K562 (cell line): ENCODE measurements around the gene VBP1. TPM values are rescaled to one million over a fixed set of nuclear protein-coding genes. Genes with fewer than 3 reads are reported as not detected.

ENCODE experiments used
- ATAC-seq: fragments of 200-7000 bp; cut with Tn5 transposase; 3 replicates; pipeline ENCODE4 v1.9.1; 2020; ENCODE audit warnings: moderate library complexity
- BruUV-seq: library from RNA; stranded (reverse); fragments of 400-500 nt; replicated peaks from 2 replicates; lab custom pipeline; 2021; lab: Mats Ljungman, UMichigan
- CTCF ChIA-PET: fragments of 300-600 bp; formaldehyde crosslinking; extraction: SDS; loops from one replicate; lab custom pipeline; 2021; ENCODE audit warnings: low intra/inter-chr PET ratio; lab: Yijun Ruan, JAX
- POLR2A ChIA-PET: fragments of 300-600, 350-650 bp; sonication (Branson Sonifier 250); formaldehyde crosslinking; extraction: SDS; loops from one replicate; lab custom pipeline; 2021; ENCODE audit warnings: antibody characterized with exemption, inconsistent platforms; lab: Yijun Ruan, JAX
- DNase-seq, 4 experiments: peaks; one replicate each; pipeline versions ENCODE4 v3.0.0 to v3.0.0-alpha.2; 2011 to 2018; ENCODE audit warnings: low spot score in 3 of 4, mixed read lengths in 3 of 4; ENCODE audit errors: extremely low read depth in 1 of 4
- FAIRE-seq: peaks from 2 replicates; lab custom pipeline; 2011; peaks lifted over from hg19 to GRCh38; lab: Jason Lieb, UNC
- H2AFZ ChIP-seq: 2 replicates; pipeline ENCODE4 v1.6.0; 2011; ENCODE audit warnings: low read depth, low read length, control low read depth, inconsistent platforms
- H3K27ac ChIP-seq: fragments of 200-600 bp; 3 replicates; pipeline ENCODE4 v1.8.0; 2011; ENCODE audit warnings: low read depth, mild to moderate bottlenecking, control low read depth, inconsistent platforms, low read length, moderate library complexity, mixed read lengths; ENCODE audit errors: extremely low read depth
- H3K27me3 ChIP-seq, 2 experiments: fragments of 300-600 bp in 1 of 2; 2 replicates in 1 of 2; 3 replicates in 1 of 2; pipeline versions ENCODE4 v1.6.0 to v1.8.0; 2011; ENCODE audit warnings: inconsistent platforms in 2 of 2, low read length in 2 of 2, mild to moderate bottlenecking in 1 of 2, mixed read lengths in 1 of 2, moderate library complexity in 1 of 2; ENCODE audit not compliant: control insufficient read depth in 2 of 2, insufficient read depth in 2 of 2
- H3K36me3 ChIP-seq: fragments of 300-600 bp; 3 replicates; pipeline ENCODE4 v1.8.0; 2011; ENCODE audit warnings: mild to moderate bottlenecking, low read length, inconsistent platforms; ENCODE audit not compliant: control insufficient read depth, insufficient read depth
- H3K4me1 ChIP-seq, 2 experiments: fragments of 200-600 bp in 1 of 2; replicated peaks in 1 of 2; 2 replicates in 1 of 2; 3 replicates in 1 of 2; pipeline versions ENCODE4 v1.5.1 to v1.8.0; 2011; ENCODE audit warnings: inconsistent platforms in 2 of 2, low read length in 2 of 2, mild to moderate bottlenecking in 1 of 2, mixed read lengths in 1 of 2, moderate library complexity in 1 of 2; ENCODE audit not compliant: control insufficient read depth in 2 of 2, insufficient read depth in 2 of 2
- H3K4me2 ChIP-seq: 2 replicates; pipeline ENCODE4 v1.6.1; 2011; ENCODE audit warnings: low read length, control low read depth, inconsistent platforms, mixed read lengths; ENCODE audit not compliant: insufficient read depth
- H3K4me3 ChIP-seq: fragments of 200-600 bp; sonication (generic), shearing (Covaris generic); 2 replicates; pipeline ENCODE4 v1.5.1; 2016; ENCODE audit warnings: control low read depth, inconsistent platforms
- H3K79me2 ChIP-seq: fragments of 200-600 bp; 3 replicates; pipeline ENCODE4 v1.8.0; 2011; ENCODE audit warnings: low read length, inconsistent platforms; ENCODE audit not compliant: control insufficient read depth, insufficient read depth
- H3K9ac ChIP-seq, 2 experiments: 2 replicates each; pipeline versions ENCODE4 v1.6.0 to v1.6.1; 2011; ENCODE audit warnings: low read depth in 2 of 2, low read length in 2 of 2, control low read depth in 1 of 2, inconsistent platforms in 1 of 2, mild to moderate bottlenecking in 1 of 2, mixed read lengths in 1 of 2; ENCODE audit not compliant: insufficient read depth in 1 of 2
- H3K9me1 ChIP-seq: one replicate; pipeline ENCODE4 v1.6.0; 2011; ENCODE audit warnings: inconsistent platforms, mild to moderate bottlenecking, low read length, moderate library complexity; ENCODE audit not compliant: control insufficient read depth, insufficient read depth
- H3K9me3 ChIP-seq: replicated peaks from 2 replicates; pipeline ENCODE4 v1.5.1; 2011; ENCODE audit warnings: low read depth, low read length, inconsistent platforms; ENCODE audit not compliant: control insufficient read depth, insufficient read depth
- H4K20me1 ChIP-seq: replicated peaks from 2 replicates; pipeline ENCODE4 v1.6.1; 2011; ENCODE audit warnings: low read length, inconsistent platforms, mixed read lengths; ENCODE audit not compliant: control insufficient read depth, insufficient read depth
- C11orf30 ChIP-seq: fragments of 450-650 bp; IDR thresholded peaks from 2 replicates; pipeline ENCODE4 v1.6.1; 2016; ENCODE audit warnings: low read depth, mild to moderate bottlenecking
- MEF2D ChIP-seq: conservative IDR thresholded peaks from 2 replicates; pipeline ENCODE4 v1.6.1; 2016; ENCODE audit warnings: low read depth, missing genetic modification characterization, missing compliant biosample characterization
- MLLT1 ChIP-seq, 2 experiments: fragments of 450-650 bp; IDR thresholded peaks; 2 replicates each; pipeline ENCODE4 v1.6.1; 2016
- SIRT6 ChIP-seq: IDR thresholded peaks from one replicate; pipeline ENCODE4 v1.6.1; 2012; ENCODE audit warnings: low read depth, mild to moderate bottlenecking, control low read depth, inconsistent platforms, low read length, moderate library complexity
- WGBS: fragments of 100-300 bp; shearing (Covaris generic); methylation state at CpG from one replicate; pipeline ENCODE4 v1.1.6; 2016; ENCODE audit warnings: low coverage, mixed read lengths; ENCODE audit not compliant: insufficient coverage; ENCODE audit errors: missing lambda C conversion rate; 5-methylcytosine and 5-hydroxymethylcytosine counted together
- in situ Hi-C: fragments of 300-500 bp; cut with MboI; formaldehyde crosslinking; loops from 4 replicates; pipeline ENCODE4 v1.15.0; 2018; ENCODE audit warnings: inconsistent platforms, mixed read lengths
- intact Hi-C: fragments of 100-400 bp; cut with micrococcal nuclease; formaldehyde crosslinking; loops from 2 replicates; pipeline ENCODE4 v1.14.2; 2022
- polyA plus RNA-seq, 8 experiments: library from polyadenylated mRNA; depleted of rRNA in 4 of 8; stranded (reverse) in 5 of 8; unstranded in 3 of 8; fragments of >200 nt; fragmentation: Nextera tagmentation in 2 of 8; fragmentation: Illumina TruSeq in 1 of 8; extraction: Ambion mirVana in 2 of 8; extraction: Trizol in 1 of 8; gene quantifications; 2 replicates each; pipeline versions ENCODE4 v1.2.1 to v1.2.3, GENCODE V29; 2011 to 2014; ENCODE audit warnings: inconsistent platforms in 1 of 8, missing spikeins in 1 of 8
- total RNA-seq, 7 experiments: library from RNA; depleted of rRNA in 6 of 7; stranded (reverse); fragments of >200 nt in 6 of 7; fragmentation: Illumina TruSeq in 2 of 7; extraction: Trizol in 2 of 7; gene quantifications; 2 replicates each; pipeline versions ENCODE4 v1.2.1 to v1.2.3, GENCODE V29; 2011 to 2021; ENCODE audit warnings: low replicate concordance in 1 of 7
- TF ChIP-seq, protein P1 (sequence below): fragments of 250-450 bp; sonication (Bioruptor Pico); IDR thresholded peaks from 2 replicates; pipeline ENCODE4 v1.8.0; 2022; ENCODE audit warnings: inconsistent platforms
- TF ChIP-seq, protein P2 (sequence below): fragments of 250-450 bp; sonication (Bioruptor Pico); IDR thresholded peaks from 2 replicates; pipeline ENCODE4 v1.8.0; 2022; ENCODE audit warnings: moderate library complexity, mild to moderate bottlenecking, inconsistent platforms
- TF ChIP-seq, protein P3 (sequence below): fragments of 450-650 bp; IDR thresholded peaks from 2 replicates; pipeline ENCODE4 v1.6.1; 2016; ENCODE audit warnings: borderline replicate concordance
- TF ChIP-seq, protein P4 (sequence below): fragments of 450-650 bp; IDR thresholded peaks from 2 replicates; pipeline ENCODE4 v1.6.1; 2018; ENCODE audit warnings: mild to moderate bottlenecking, low read depth; ENCODE audit not compliant: partially characterized antibody

Gene VBP1
- total and polyA plus RNA-seq, 9 of the 15 experiments (the other 6 are each of a cell fraction or from before 2014, with no cell fraction given) = 83.2 to 263 (median 151) TPM

DNA sequence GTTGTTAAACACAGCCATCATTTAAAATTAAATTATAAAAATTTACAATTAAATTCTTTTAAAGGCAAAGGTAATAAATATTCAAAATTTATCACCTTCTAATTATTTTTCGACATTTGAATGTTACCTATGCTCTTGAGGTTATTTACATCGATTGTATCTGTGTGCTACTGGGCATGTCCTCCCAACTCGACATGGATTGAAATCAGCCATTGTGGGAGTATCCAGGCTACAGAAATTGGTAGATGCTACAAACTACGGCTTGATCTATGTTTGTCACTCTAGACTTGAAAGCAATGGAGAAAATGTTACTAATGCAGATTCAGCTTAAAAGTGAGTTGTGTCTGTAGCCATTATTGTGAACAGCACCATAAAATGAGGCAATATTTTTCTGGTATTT is 2.5 kb upstream of the VBP1 start:
- in situ Hi-C loops = no loop called here
- DNase-seq (no peak), ATAC-seq (no peak), FAIRE-seq (no peak)
- Histone ChIP-seq H3K36me3 (no peaks in the 10 kb centered on the region), H3K9me3 (no peaks in the 10 kb centered on the region), H3K27me3 (no peaks in the 10 kb centered on the region), H3K4me2 (no peak overlapping the region), H3K4me1 (peaks cover 3 to 19% of the 10 kb centered on the region in 2 experiments; a peak in 3 of 5 replicates), H3K4me3 (no peak overlapping the region), H2AFZ (no peak overlapping the region), H4K20me1 (peaks cover 5% of the 10 kb centered on the region), H3K27ac (no peak overlapping the region), H3K9ac (no peak overlapping the region), H3K9me1 (no peaks in the 10 kb centered on the region), H3K79me2 (peaks cover 25% of the 10 kb centered on the region)
- TF ChIP-seq MLLT1 (IDR thresholded peaks at IDR 0.05) (peak in 1 of 2 experiments; percentile 86; a peak in 2 of 4 replicates), C11orf30 (0 out of 2 replicates have a peak, but pooled peaks have one; percentile 6), MEF2D (tag) (no peak), SIRT6 (no peak)
- TF ChIP-seq, protein P1, sequence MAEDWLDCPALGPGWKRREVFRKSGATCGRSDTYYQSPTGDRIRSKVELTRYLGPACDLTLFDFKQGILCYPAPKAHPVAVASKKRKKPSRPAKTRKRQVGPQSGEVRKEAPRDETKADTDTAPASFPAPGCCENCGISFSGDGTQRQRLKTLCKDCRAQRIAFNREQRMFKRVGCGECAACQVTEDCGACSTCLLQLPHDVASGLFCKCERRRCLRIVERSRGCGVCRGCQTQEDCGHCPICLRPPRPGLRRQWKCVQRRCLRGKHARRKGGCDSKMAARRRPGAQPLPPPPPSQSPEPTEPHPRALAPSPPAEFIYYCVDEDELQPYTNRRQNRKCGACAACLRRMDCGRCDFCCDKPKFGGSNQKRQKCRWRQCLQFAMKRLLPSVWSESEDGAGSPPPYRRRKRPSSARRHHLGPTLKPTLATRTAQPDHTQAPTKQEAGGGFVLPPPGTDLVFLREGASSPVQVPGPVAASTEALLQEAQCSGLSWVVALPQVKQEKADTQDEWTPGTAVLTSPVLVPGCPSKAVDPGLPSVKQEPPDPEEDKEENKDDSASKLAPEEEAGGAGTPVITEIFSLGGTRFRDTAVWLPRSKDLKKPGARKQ (CRISPR knock-in tag) = no peak
- TF ChIP-seq, protein P2, sequence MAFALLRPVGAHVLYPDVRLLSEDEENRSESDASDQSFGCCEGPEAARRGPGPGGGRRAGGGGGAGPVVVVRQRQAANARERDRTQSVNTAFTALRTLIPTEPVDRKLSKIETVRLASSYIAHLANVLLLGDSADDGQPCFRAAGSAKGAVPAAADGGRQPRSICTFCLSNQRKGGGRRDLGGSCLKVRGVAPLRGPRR (CRISPR knock-in tag) = no peak
- TF ChIP-seq, protein P3, sequence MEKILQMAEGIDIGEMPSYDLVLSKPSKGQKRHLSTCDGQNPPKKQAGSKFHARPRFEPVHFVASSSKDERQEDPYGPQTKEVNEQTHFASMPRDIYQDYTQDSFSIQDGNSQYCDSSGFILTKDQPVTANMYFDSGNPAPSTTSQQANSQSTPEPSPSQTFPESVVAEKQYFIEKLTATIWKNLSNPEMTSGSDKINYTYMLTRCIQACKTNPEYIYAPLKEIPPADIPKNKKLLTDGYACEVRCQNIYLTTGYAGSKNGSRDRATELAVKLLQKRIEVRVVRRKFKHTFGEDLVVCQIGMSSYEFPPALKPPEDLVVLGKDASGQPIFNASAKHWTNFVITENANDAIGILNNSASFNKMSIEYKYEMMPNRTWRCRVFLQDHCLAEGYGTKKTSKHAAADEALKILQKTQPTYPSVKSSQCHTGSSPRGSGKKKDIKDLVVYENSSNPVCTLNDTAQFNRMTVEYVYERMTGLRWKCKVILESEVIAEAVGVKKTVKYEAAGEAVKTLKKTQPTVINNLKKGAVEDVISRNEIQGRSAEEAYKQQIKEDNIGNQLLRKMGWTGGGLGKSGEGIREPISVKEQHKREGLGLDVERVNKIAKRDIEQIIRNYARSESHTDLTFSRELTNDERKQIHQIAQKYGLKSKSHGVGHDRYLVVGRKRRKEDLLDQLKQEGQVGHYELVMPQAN = no peak
- TF ChIP-seq, protein P4, sequence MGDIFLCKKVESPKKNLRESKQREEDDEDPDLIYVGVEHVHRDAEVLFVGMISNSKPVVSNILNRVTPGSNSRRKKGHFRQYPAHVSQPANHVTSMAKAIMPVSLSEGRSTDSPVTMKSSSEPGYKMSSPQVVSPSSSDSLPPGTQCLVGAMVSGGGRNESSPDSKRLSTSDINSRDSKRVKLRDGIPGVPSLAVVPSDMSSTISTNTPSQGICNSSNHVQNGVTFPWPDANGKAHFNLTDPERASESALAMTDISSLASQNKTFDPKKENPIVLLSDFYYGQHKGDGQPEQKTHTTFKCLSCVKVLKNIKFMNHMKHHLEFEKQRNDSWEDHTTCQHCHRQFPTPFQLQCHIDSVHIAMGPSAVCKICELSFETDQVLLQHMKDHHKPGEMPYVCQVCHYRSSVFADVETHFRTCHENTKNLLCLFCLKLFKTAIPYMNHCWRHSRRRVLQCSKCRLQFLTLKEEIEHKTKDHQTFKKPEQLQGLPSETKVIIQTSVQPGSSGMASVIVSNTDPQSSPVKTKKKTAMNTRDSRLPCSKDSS = no peak
- no TSS peak for BruUV-seq
- intact Hi-C loops = no loop called here
- ChIA-PET POLR2A (no interaction called here), CTCF (no interaction called here)
- WGBS = 44% methylated on average over 4 of the region's 4 CpGs
